HG02885 (cell line): ENCODE results near the gene HAAO.

Experiments
- ATAC-seq: cut with Tn5 transposase; IDR thresholded peaks from one replicate; pipeline ENCODE4 v1.9.1; 2021; ENCODE audit warnings: mild to moderate bottlenecking; ENCODE audit not compliant: unreplicated experiment, poor library complexity

HAAO gene

GRCh38 chr2:42794271-42795046 is 2.1 kb upstream of the HAAO start:
- ATAC-seq: no peak

DNA sequence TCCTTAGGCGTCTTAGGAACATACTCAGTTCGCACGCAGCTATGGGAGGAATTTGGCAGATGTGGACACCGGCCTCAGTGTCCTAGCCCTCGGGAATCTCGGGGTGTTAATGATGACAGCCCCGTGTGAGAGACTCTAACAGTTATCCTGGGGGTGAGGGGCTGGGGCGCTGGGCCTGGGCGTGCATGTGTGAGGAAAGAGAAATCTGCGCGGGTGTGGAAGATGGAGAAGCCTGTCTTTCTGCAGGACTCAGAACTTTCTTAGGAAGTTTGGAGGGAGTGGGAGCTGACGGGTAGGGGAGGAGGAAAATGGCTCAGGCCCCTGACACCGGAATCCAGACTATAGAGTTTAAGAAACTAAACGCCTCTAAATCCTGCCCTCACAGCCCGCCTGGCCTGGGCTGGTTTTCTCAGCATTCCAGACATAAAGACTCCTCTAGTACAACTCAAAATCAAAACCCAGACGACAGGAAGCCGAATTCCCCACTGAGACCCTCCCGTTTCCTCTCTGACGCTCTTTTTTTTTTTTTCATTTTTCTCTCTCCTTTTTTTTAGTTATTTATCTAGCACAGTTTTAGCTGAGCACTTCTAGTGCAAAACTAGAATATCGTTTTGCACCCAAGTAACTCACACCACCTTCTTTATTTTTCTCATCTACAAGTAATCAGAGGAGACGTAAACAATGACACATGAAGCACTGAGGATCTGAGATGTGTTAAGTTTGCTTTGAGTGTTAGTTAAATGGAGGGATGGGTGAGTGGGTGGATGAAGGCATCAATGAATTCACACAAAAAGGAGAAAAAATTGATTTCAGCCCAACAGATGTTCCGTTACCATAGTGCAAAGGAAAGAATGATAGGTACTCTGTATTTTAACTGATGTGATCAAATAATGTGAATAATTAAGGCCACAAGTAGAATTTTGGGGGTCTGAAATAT is 1.2 kb upstream of the HAAO start:
- no peak for ATAC-seq

DNA sequence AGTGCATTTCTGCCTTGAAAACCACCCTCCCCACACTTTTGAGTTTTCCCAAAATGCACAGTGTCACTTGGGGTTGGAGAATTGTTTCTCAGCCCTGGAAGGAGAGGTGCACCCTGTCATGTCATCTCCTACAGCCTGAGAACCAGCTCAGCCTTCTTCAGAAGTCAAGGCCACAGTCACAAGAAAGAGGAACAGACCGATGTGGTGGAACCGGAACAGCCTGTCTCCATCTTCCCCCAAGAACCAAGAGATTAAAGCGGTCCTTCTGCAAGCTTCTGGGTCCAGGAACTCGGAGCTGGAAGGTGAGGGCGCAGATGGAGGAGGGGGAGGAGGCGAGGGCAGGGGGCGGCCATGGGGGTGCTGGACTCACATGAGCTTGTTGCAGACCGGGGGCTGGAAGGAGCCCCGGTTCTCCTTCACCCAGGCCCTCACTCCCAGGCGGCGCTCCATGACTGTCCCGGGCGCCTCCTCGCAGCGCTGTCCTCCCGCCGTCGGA is 248 bp downstream of the HAAO start:
- peak; percentile 16 for ATAC-seq

GRCh38 chr2:42791606-42792005 is 777 bp downstream of the HAAO start:
- no peak for ATAC-seq

DNA sequence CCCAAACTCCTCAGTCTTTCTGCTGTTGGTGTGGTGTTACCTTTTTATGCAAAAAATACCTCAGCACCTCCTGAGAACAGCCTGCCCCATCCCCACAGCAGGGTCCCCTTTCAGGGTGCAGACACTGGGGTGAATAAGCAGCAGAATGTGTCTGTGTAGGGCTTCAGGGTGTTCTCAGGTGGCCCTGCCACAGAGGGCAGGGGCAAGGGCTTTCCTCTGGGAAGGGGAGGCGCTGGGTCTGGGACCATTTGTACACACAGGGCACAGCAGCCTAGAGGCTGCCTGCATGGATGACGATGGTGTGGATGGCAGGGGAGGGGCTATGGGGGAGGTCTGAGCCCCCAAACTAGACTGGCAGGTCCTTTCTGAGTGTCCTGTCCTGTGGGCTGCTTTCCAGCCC is 2.6 kb downstream of the HAAO start:
- no peak for ATAC-seq

DNA sequence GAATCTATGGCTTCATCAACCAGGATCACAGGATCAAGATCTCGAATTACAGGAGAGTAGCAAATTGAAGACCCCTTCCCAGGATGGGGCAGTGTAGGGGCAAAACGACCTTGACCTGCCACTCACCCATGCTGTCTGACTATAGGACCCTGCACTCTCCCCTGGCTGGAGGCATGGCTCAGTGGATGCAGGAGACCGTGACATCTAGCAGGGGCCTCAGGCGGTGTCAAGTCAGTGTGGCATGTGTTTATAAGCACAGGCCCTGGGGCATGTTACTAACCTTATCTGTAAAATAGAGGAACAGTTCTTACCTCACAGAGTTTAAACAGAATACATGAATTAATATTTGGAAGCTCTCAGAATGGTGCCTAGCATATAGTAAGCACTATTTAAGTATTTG is 3.5 kb downstream of the HAAO start:
- no peak for ATAC-seq

- no peak for ATAC-seq
These were observed 3.9 kb downstream of the HAAO start for GRCh38 chr2:42788478-42788793.

DNA sequence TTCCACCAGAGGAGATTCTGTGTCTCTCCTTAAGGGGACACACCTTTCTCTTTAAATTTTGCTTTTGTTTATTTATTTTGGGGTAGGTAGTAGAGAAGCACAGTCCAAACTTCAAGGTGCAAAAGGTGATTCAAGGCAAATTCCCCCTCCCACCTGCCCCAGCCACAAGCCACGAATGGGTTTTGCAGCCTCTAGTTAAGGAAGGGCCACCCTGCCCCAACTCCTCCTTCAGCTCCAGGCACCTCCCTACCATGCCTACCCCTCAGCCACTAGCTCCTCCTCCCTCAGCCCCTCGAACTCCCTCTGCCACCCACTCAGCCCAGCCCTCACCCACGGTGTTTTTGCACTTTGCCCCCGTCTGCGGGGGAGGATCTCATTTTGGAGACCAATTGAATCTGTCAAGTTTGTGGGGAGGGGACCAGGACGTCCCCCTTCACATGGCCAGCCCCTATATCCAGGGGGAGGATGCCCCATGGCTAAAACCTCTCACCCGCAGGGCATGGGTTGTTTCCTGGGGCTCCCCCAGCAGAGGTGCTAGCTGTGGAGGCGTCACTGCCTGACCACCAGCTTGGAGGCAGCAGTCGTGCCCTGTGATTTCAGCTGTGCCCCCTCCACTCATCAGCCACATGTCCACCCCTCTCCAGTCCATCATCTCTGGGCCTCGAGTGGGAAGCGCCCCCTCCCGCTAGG is 4.5 kb downstream of the HAAO start:
- ATAC-seq: peak; percentile 40

- no peak for ATAC-seq
These were observed 5.0 kb downstream of the HAAO start for GRCh38 chr2:42787424-42787787.

GRCh38 chr2:42786561-42787345 is 5.6 kb downstream of the HAAO start:
- no peak for ATAC-seq

- ATAC-seq: no peak
These were observed 8.0 kb downstream of the HAAO start for GRCh38 chr2:42784204-42784880.

- ATAC-seq: no peak
These were observed 8.9 kb downstream of the HAAO start for GRCh38 chr2:42783511-42783910.

DNA sequence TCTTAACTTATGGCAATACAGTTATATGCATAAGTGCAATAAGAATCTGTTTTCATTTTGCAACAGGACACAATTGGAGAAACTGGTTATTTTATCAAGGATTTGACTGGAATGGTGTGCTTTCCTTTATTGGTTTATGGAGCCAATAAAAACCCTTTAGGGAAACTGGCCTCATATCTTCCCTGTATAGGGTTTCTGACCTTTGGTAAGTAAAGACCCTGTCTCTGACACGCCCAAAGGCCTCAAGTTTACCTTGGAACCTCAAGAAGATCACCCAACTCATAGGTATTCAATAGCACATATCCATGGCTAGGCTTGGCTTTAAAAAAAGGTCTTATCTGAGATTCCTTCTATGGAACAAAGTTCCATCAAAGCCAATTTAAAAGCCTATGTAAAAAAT is 11.2 kb downstream of the HAAO start:
- ATAC-seq: no peak

DNA sequence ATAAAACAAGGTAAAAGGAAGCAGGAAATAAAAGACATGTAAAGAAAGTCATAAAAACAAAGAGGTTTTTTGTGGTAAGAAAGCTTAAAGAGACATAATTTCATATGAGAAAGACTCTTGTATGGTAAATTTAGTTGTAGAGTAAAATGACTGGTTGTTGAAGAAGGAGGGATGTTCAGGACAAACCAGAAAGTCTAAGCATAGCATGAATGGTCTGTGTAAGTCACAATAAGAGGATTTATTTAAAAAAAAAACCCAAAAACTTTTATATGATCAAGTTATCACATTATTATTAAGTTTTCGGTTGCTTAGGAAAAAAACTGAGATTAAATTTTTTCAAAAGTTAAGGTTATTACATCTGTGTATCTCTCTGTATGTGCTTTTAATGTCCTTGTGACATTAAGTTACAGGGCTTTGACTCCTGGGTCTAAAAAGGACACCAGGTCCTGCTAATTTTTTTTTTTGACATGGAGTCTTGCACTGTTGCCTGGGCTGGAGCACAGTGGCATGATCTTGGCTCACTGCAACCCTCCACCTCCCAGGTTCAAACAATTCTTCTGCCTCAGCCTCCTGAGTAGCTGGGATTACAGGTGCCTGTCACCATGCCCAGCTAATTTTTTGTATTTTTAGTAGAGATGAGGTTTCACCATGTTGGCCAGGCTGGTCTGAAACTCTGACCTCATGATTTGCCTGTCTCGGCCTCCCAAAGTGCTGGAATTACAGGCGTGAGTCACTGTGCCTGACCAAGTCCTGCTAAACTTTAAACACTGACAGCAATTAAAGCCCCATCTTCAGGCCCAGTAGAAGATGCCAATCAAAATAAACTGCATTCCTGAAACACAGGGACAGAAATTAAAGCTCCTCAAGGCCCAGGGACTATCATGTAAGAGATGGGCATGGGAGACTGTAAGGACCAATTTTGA is 14.2 kb downstream of the HAAO start:
- no peak for ATAC-seq

- no peak for ATAC-seq
These were observed 16.6 kb downstream of the HAAO start for GRCh38 chr2:42775810-42776209.

DNA sequence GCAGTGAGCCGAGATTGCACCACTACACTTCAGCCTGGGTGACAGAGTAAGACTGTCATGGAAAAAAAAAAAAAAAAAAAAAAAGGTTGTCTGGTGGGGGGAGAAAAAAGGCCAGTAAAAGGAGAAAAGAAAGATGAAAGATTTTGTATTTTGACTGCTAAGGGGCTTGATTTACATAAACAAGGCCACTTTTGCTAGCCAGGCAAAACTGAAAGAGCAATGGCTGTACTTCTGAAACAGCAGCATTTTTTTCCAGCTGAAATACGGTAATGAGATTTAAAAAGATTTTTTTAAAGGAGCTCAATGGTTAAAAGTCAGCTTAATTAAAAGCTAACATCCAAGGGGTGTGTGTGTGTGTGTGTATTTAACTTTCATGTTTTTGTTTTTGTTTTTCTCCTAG is 17.2 kb downstream of the HAAO start:
- peak; percentile 52 for ATAC-seq

DNA sequence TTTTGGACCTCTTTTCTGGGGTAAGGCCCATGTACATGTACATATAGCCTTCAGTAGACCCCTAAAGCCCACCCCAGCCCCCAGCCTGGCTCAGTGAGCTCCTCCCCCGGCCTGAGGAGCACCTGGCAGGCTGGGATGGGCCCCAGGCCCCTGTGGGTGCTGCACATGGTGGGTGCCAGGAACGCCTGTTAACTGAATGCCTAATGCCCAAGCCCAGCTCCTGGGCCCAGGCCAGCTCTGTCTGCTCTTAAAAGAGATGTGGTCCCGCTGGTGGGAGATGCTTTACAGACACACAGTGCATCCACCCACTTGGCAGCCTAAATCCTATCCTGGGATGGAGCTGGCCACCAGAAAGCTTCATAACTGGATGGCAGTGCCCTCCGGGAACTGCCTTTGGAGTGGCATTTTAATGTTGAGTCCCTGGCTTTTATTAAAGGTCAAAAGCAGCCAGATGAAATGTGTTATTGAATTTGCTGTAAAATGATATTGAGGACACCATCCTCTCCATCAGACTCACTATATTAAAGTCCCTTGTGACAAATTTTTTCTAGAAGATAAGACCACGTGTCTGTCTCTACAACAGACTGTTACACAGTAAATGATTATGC is 20.7 kb downstream of the HAAO start:
- no peak for ATAC-seq
